DOHH2 (cell line): Measurements from ENCODE around the gene OR4D2.

Experiments
- EZH2phosphoT487 ChIP-seq: fragments of 200-600 bp; sonication (generic); IDR thresholded peaks from 2 replicates; pipeline ENCODE4 v1.6.1; 2017; ENCODE audit warnings: borderline replicate concordance, mild to moderate bottlenecking, antibody characterized with exemption, low read length, moderate library complexity, mixed read lengths
- TF ChIP-seq, protein P1 (sequence below): fragments of 200-600 bp; sonication (generic); IDR thresholded peaks from one replicate; pipeline ENCODE4 v1.5.1; 2014; ENCODE audit warnings: antibody characterized with exemption, mild to moderate bottlenecking, low read depth, low read length; ENCODE audit not compliant: poor library complexity, severe bottlenecking

DNA sequence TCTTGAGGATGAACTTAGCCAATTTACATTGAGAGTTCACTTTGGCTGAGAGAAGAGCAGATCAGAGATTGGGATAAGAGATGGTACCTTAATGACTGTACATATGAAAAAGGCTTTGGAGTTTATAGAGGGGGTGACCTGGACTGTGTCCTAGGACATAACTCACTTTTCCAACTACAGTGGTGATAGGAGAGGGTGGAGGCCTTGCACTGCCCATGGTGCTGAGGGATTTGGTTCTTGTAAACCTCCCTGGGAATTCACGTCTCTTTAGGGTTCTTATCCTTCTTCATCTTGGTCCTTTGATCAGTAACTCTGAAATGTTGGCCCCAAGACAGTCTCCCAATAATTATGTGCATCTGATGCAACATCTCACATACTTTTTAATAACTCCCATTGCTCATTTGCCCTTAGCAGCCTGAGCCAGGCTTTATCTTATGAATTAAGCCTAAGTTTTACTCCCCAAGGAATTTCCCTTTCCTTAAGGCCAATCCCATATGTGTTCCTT, 18.8 kb upstream of the OR4D2 start, which contains the start of gene OR4D1:
- TF ChIP-seq, protein P1, sequence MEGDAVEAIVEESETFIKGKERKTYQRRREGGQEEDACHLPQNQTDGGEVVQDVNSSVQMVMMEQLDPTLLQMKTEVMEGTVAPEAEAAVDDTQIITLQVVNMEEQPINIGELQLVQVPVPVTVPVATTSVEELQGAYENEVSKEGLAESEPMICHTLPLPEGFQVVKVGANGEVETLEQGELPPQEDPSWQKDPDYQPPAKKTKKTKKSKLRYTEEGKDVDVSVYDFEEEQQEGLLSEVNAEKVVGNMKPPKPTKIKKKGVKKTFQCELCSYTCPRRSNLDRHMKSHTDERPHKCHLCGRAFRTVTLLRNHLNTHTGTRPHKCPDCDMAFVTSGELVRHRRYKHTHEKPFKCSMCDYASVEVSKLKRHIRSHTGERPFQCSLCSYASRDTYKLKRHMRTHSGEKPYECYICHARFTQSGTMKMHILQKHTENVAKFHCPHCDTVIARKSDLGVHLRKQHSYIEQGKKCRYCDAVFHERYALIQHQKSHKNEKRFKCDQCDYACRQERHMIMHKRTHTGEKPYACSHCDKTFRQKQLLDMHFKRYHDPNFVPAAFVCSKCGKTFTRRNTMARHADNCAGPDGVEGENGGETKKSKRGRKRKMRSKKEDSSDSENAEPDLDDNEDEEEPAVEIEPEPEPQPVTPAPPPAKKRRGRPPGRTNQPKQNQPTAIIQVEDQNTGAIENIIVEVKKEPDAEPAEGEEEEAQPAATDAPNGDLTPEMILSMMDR, result no peak
- TF ChIP-seq EZH2phosphoT487, result no peak
